Measurements from ENCODE around the gene PCYOX1L. TPM values are rescaled to one million over a fixed set of nuclear protein-coding genes. Genes with fewer than 3 reads are reported as not detected.

The PCYOX1L gene
- total RNA-seq (39.7 TPM), polyA plus RNA-seq (10 to 100 TPM; 17.7 to 22.0 (median 19.3) TPM)

GRCh38 chr5:149357370-149358293 lies at the start of gene PCYOX1L:
PCYOX1L (plus strand) TSS chr5:149358046; CDS start chr5:149358069, 23 bp downstream.
- H3K4me3 ChIP-seq (ENCODE audit: low read depth, low read length), result peak within 1 kb of the TSS; percentile 81

GRCh38 chr5:149309354-149309753 lies 48.5 kb upstream of the PCYOX1L start:
- Histone ChIP-seq H3K4me3 (ENCODE audit: low read depth, low read length) (no peak overlapping the region), H3K9me3 (ENCODE audit: control insufficient read depth in 2 of 2, low read length in 2 of 2) (no peaks in the 10 kb centered on the region), H3K27ac (ENCODE audit: insufficient read depth, low read length, poor library complexity, severe bottlenecking) (no peak overlapping the region), H3K27me3 (ENCODE audit: control insufficient read depth, insufficient read depth, low read length) (no peaks in the 10 kb centered on the region), H3K4me1 (ENCODE audit: control insufficient read depth, insufficient read depth, low read length, poor library complexity, severe bottlenecking) (no peaks in the 10 kb centered on the region), H3K36me3 (ENCODE audit: control insufficient read depth, insufficient read depth, low read length) (no peaks in the 10 kb centered on the region)
- Mint-ChIP-seq H3K27ac (no peak overlapping the region), H3K4me3 (no peak overlapping the region), H3K36me3 (no peaks in the 10 kb centered on the region), H3K9me3 (no peaks in the 10 kb centered on the region), H3K4me1 (no peaks in the 10 kb centered on the region), H3K27me3 (peaks cover 11% of the 10 kb centered on the region)
- ATAC-seq (ENCODE audit: low read depth in 2 of 2) (no peak), DNase-seq (no peak)

More at GRCh38 chr5:149357370-149358293, at the start of gene PCYOX1L:
- Histone ChIP-seq H3K36me3 (ENCODE audit: control insufficient read depth, insufficient read depth, low read length) (peaks cover 33% of the 10 kb centered on the region), H3K9me3 (ENCODE audit: control insufficient read depth in 2 of 2, low read length in 2 of 2) (no peaks in the 10 kb centered on the region), H3K4me1 (ENCODE audit: control insufficient read depth, insufficient read depth, low read length, poor library complexity, severe bottlenecking) (peaks cover 62% of the 10 kb centered on the region), H3K27ac (ENCODE audit: insufficient read depth, low read length, poor library complexity, severe bottlenecking) (peak within 1 kb of the TSS; percentile 79), H3K27me3 (ENCODE audit: control insufficient read depth, insufficient read depth, low read length) (no peaks in the 10 kb centered on the region)
- peaks cover 26 to 85% (median 62%) of the 10 kb centered on the region in 4 donors for H3K4me1 Mint-ChIP-seq
- H3K27me3 Mint-ChIP-seq, result no peaks in the 10 kb centered on the region
- H3K9me3 Mint-ChIP-seq, result peaks cover 0 to 3% (median 0%) of the 10 kb centered on the region in 7 donors
- DNase-seq (peak; percentile 96 to 97 (median 97)), ATAC-seq (ENCODE audit: low read depth in 2 of 2) (peak; percentile 99)
- peak within 1 kb of the TSS; percentile 93 to 96 (median 94) for H3K4me3 Mint-ChIP-seq
- peak within 1 kb of the TSS; percentile 91 to 96 (median 94) for H3K27ac Mint-ChIP-seq
- H3K36me3 Mint-ChIP-seq, result peaks cover 23% of the 10 kb centered on the region

GRCh38 chr5:149310488-149310887 lies 47.4 kb upstream of the PCYOX1L start:
- peak overlapping the region in 1 of 3 donors; percentile 20 for H3K27ac Mint-ChIP-seq
- Histone ChIP-seq H3K9me3 (ENCODE audit: control insufficient read depth in 2 of 2, low read length in 2 of 2) (no peaks in the 10 kb centered on the region), H3K4me1 (ENCODE audit: control insufficient read depth, insufficient read depth, low read length, poor library complexity, severe bottlenecking) (no peaks in the 10 kb centered on the region), H3K4me3 (ENCODE audit: low read depth, low read length) (no peak overlapping the region), H3K36me3 (ENCODE audit: control insufficient read depth, insufficient read depth, low read length) (no peaks in the 10 kb centered on the region), H3K27me3 (ENCODE audit: control insufficient read depth, insufficient read depth, low read length) (no peaks in the 10 kb centered on the region), H3K27ac (ENCODE audit: insufficient read depth, low read length, poor library complexity, severe bottlenecking) (no peak overlapping the region)
- H3K4me3 Mint-ChIP-seq, result no peak overlapping the region
- H3K27me3 Mint-ChIP-seq, result peaks cover 11% of the 10 kb centered on the region
- H3K9me3 Mint-ChIP-seq, result no peaks in the 10 kb centered on the region
- H3K4me1 Mint-ChIP-seq, result no peaks in the 10 kb centered on the region
- ATAC-seq (ENCODE audit: low read depth in 2 of 2) (no peak), DNase-seq (no peak)
- H3K36me3 Mint-ChIP-seq, result no peaks in the 10 kb centered on the region

- Histone ChIP-seq H3K27me3 (ENCODE audit: control insufficient read depth, insufficient read depth, low read length) (no peaks in the 10 kb centered on the region), H3K9me3 (ENCODE audit: control insufficient read depth in 2 of 2, low read length in 2 of 2) (no peaks in the 10 kb centered on the region), H3K36me3 (ENCODE audit: control insufficient read depth, insufficient read depth, low read length) (no peaks in the 10 kb centered on the region), H3K4me3 (ENCODE audit: low read depth, low read length) (no peak overlapping the region), H3K27ac (ENCODE audit: insufficient read depth, low read length, poor library complexity, severe bottlenecking) (no peak overlapping the region), H3K4me1 (ENCODE audit: control insufficient read depth, insufficient read depth, low read length, poor library complexity, severe bottlenecking) (no peaks in the 10 kb centered on the region)
- DNase-seq (no peak), ATAC-seq (ENCODE audit: low read depth in 2 of 2) (no peak)
- Mint-ChIP-seq H3K36me3 (no peaks in the 10 kb centered on the region), H3K27me3 (peaks cover 11% of the 10 kb centered on the region), H3K4me1 (no peaks in the 10 kb centered on the region), H3K27ac (no peak overlapping the region), H3K9me3 (no peaks in the 10 kb centered on the region), H3K4me3 (no peak overlapping the region)
Observed at GRCh38 chr5:149310947-149311658, 46.7 kb upstream of the PCYOX1L start.

- ATAC-seq (ENCODE audit: low read depth in 2 of 2) (no peak), DNase-seq (no peak)
- peaks cover 6% of the 10 kb centered on the region for H3K27me3 Mint-ChIP-seq
- H3K9me3 Mint-ChIP-seq, result no peaks in the 10 kb centered on the region
- no peaks in the 10 kb centered on the region for H3K27me3 ChIP-seq (ENCODE audit: control insufficient read depth, insufficient read depth, low read length)
- no peaks in the 10 kb centered on the region for H3K36me3 Mint-ChIP-seq
- no peak overlapping the region for H3K4me3 Mint-ChIP-seq
- no peak overlapping the region for H3K4me3 ChIP-seq (ENCODE audit: low read depth, low read length)
- no peaks in the 10 kb centered on the region for H3K9me3 ChIP-seq (ENCODE audit: control insufficient read depth in 2 of 2, low read length in 2 of 2)
- peaks cover 3% of the 10 kb centered on the region for H3K4me1 ChIP-seq (ENCODE audit: control insufficient read depth, insufficient read depth, low read length, poor library complexity, severe bottlenecking)
- H3K27ac Mint-ChIP-seq, result no peak overlapping the region
- H3K36me3 ChIP-seq (ENCODE audit: control insufficient read depth, insufficient read depth, low read length), result no peaks in the 10 kb centered on the region
- H3K4me1 Mint-ChIP-seq, result peaks cover 0 to 5% (median 2%) of the 10 kb centered on the region in 4 donors
- no peak overlapping the region for H3K27ac ChIP-seq (ENCODE audit: insufficient read depth, low read length, poor library complexity, severe bottlenecking)
Observed at GRCh38 chr5:149313151-149313841, 44.5 kb upstream of the PCYOX1L start.

- Mint-ChIP-seq H3K9me3 (no peaks in the 10 kb centered on the region), H3K36me3 (no peaks in the 10 kb centered on the region), H3K27me3 (peaks cover 6% of the 10 kb centered on the region), H3K4me1 (peaks cover 0 to 5% (median 2%) of the 10 kb centered on the region in 4 donors), H3K27ac (no peak overlapping the region), H3K4me3 (no peak overlapping the region)
- Histone ChIP-seq H3K4me1 (ENCODE audit: control insufficient read depth, insufficient read depth, low read length, poor library complexity, severe bottlenecking) (peaks cover 3% of the 10 kb centered on the region), H3K36me3 (ENCODE audit: control insufficient read depth, insufficient read depth, low read length) (no peaks in the 10 kb centered on the region), H3K27me3 (ENCODE audit: control insufficient read depth, insufficient read depth, low read length) (no peaks in the 10 kb centered on the region), H3K27ac (ENCODE audit: insufficient read depth, low read length, poor library complexity, severe bottlenecking) (no peak overlapping the region), H3K9me3 (ENCODE audit: control insufficient read depth in 2 of 2, low read length in 2 of 2) (no peaks in the 10 kb centered on the region), H3K4me3 (ENCODE audit: low read depth, low read length) (no peak overlapping the region)
- ATAC-seq (ENCODE audit: low read depth in 2 of 2) (no peak), DNase-seq (peak in 1 of 3 donors; percentile 33)
Observed at GRCh38 chr5:149314571-149315111, 43.2 kb upstream of the PCYOX1L start.

GRCh38 chr5:149315753-149316152 lies 42.1 kb upstream of the PCYOX1L start:
- Mint-ChIP-seq H3K36me3 (no peaks in the 10 kb centered on the region), H3K9me3 (no peaks in the 10 kb centered on the region), H3K27me3 (peaks cover 11% of the 10 kb centered on the region), H3K27ac (no peak overlapping the region), H3K4me1 (peaks cover 0 to 5% (median 2%) of the 10 kb centered on the region in 4 donors), H3K4me3 (no peak overlapping the region)
- no peak for DNase-seq
- no peaks in the 10 kb centered on the region for H3K9me3 ChIP-seq (ENCODE audit: control insufficient read depth in 2 of 2, low read length in 2 of 2)
- no peak overlapping the region for H3K4me3 ChIP-seq (ENCODE audit: low read depth, low read length)
- H3K36me3 ChIP-seq (ENCODE audit: control insufficient read depth, insufficient read depth, low read length), result no peaks in the 10 kb centered on the region
- no peak for ATAC-seq (ENCODE audit: low read depth in 2 of 2)
- H3K27ac ChIP-seq (ENCODE audit: insufficient read depth, low read length, poor library complexity, severe bottlenecking), result no peak overlapping the region
- peaks cover 3% of the 10 kb centered on the region for H3K4me1 ChIP-seq (ENCODE audit: control insufficient read depth, insufficient read depth, low read length, poor library complexity, severe bottlenecking)
- no peaks in the 10 kb centered on the region for H3K27me3 ChIP-seq (ENCODE audit: control insufficient read depth, insufficient read depth, low read length)
